Endothelial cell of umbilical vein (primary cell): Measurements from ENCODE around the gene TMEM191C.
"Not testable (repeated sequence)": the region's sequence is repeated elsewhere in the genome, so short reads cannot be mapped to it uniquely, and the experiment has no call there.

Source experiments
- EZH2 ChIP-seq: IDR thresholded peaks from 2 replicates; pipeline ENCODE4 v1.6.1; 2012; ENCODE audit warnings: borderline replicate concordance, low read depth, mild to moderate bottlenecking, moderate library complexity, low read length, inconsistent platforms; ENCODE audit not compliant: severe bottlenecking
- FOS ChIP-seq: IDR thresholded peaks from 2 replicates; pipeline ENCODE4 v1.6.1; 2011; ENCODE audit warnings: mild to moderate bottlenecking, low read length, moderate library complexity, borderline replicate concordance; ENCODE audit not compliant: insufficient read depth
- JUN ChIP-seq: IDR thresholded peaks from 2 replicates; pipeline ENCODE4 v1.6.1; 2011; ENCODE audit warnings: borderline replicate concordance, low read depth; ENCODE audit not compliant: insufficient read length, insufficient read depth
- MYC ChIP-seq: IDR thresholded peaks from one replicate; pipeline ENCODE4 v1.6.1; 2011; ENCODE audit warnings: mild to moderate bottlenecking, low read depth, low read length
- POLR2A ChIP-seq: IDR thresholded peaks from 2 replicates; pipeline ENCODE4 v1.6.1; 2012; ENCODE audit warnings: low read depth, mild to moderate bottlenecking, control low read depth, low read length
- POLR2AphosphoS5 ChIP-seq: IDR thresholded peaks from 2 replicates; pipeline ENCODE4 v1.6.1; 2012; ENCODE audit warnings: low read depth, mild to moderate bottlenecking, control low read depth, low read length, moderate library complexity; ENCODE audit not compliant: insufficient read depth
- TF ChIP-seq, protein P1 (sequence below), 2 donors: IDR thresholded peaks; 1 replicate in 1 of 2; 2 replicates in 1 of 2; pipeline ENCODE4 v1.5.1; 2011; ENCODE audit warnings: low read length in 2 of 2, mild to moderate bottlenecking in 2 of 2, moderate library complexity in 2 of 2, control low read depth in 1 of 2, inconsistent platforms in 1 of 2, low read depth in 1 of 2; ENCODE audit not compliant: insufficient read depth in 1 of 2; ENCODE audit errors: extremely low read depth in 1 of 2
- TF ChIP-seq, protein P2 (sequence below): IDR thresholded peaks from 2 replicates; pipeline ENCODE4 v1.6.1; 2011; ENCODE audit not compliant: insufficient read depth, insufficient read length

DNA sequence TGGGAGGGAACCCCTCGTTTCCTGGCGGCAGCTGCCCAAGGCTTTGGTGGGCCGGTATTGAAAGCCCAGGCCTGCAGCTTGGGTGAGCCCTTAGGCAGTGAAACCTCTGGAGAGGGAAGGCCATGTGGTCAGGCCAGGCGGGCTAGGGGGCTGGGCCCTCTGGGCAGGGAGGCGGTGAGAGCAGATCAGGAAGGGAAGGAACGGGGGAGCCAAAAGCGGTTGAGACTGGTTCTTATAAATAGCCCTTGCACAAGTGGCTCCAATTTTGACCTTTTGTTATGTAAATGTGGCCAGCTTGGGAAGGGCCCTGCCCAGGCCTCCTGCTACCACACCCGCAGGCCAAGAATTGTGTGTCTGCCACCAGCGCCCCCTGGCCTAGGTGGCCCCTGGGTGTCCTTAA, 25.1 kb upstream of the TMEM191C start:
- not testable (repeated sequence) for TF ChIP-seq POLR2AphosphoS5, POLR2A, EZH2, JUN, MYC, FOS
- TF ChIP-seq, protein P1, sequence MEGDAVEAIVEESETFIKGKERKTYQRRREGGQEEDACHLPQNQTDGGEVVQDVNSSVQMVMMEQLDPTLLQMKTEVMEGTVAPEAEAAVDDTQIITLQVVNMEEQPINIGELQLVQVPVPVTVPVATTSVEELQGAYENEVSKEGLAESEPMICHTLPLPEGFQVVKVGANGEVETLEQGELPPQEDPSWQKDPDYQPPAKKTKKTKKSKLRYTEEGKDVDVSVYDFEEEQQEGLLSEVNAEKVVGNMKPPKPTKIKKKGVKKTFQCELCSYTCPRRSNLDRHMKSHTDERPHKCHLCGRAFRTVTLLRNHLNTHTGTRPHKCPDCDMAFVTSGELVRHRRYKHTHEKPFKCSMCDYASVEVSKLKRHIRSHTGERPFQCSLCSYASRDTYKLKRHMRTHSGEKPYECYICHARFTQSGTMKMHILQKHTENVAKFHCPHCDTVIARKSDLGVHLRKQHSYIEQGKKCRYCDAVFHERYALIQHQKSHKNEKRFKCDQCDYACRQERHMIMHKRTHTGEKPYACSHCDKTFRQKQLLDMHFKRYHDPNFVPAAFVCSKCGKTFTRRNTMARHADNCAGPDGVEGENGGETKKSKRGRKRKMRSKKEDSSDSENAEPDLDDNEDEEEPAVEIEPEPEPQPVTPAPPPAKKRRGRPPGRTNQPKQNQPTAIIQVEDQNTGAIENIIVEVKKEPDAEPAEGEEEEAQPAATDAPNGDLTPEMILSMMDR (IDR thresholded peaks at IDR 0.05; ENCODE audit: extremely low read depth in 1 of 2, insufficient read depth in 1 of 2, low read depth in 1 of 2, low read length in 2 of 2), result not testable (repeated sequence)
- TF ChIP-seq, protein P2, sequence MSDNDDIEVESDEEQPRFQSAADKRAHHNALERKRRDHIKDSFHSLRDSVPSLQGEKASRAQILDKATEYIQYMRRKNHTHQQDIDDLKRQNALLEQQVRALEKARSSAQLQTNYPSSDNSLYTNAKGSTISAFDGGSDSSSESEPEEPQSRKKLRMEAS, result not testable (repeated sequence)
